ENCODE measurements around the gene SPDYA.

Gene SPDYA

GRCh38 chr2:28855977-28856376, 45.3 kb downstream of the SPDYA start:
- Mint-ChIP-seq H3K9me3 (no peaks in the 10 kb centered on the region), H3K36me3 (peaks cover 21% of the 10 kb centered on the region), H3K4me1 (no peaks in the 10 kb centered on the region), H3K4me3 (no peak overlapping the region), H3K27ac (no peak overlapping the region), H3K27me3 (no peaks in the 10 kb centered on the region)
- DNase-seq = no peak
- CTCF ChIA-PET = no interaction called here

GRCh38 chr2:28868611-28869010, 58.0 kb downstream of the SPDYA start:
- Mint-ChIP-seq H3K4me1 (peaks cover 41% of the 10 kb centered on the region), H3K27me3 (peaks cover 8% of the 10 kb centered on the region), H3K27ac (no peak overlapping the region), H3K36me3 (peaks cover 11% of the 10 kb centered on the region), H3K4me3 (peak overlapping the region; percentile 58), H3K9me3 (no peaks in the 10 kb centered on the region)
- DNase-seq = no peak
- CTCF ChIA-PET = no interaction called here

GRCh38 chr2:28869494-28870145, 59.0 kb downstream of the SPDYA start:
- Mint-ChIP-seq H3K27ac (peak overlapping the region; percentile 98), H3K36me3 (peaks cover 10% of the 10 kb centered on the region), H3K4me1 (peaks cover 36% of the 10 kb centered on the region), H3K9me3 (no peaks in the 10 kb centered on the region), H3K27me3 (peaks cover 19% of the 10 kb centered on the region), H3K4me3 (peak overlapping the region; percentile 95)
- no peak for DNase-seq
- CTCF ChIA-PET = interaction anchor here (1.6 to 1.7 kb wide), 2 partner anchors 10 to 26 kb away, joined by 4 read pairs; no protein-coding TSS in a partner anchor

- peaks cover 22% of the 10 kb centered on the region for H3K27me3 Mint-ChIP-seq
- peak; percentile 98 for DNase-seq
- H3K9me3 Mint-ChIP-seq = no peaks in the 10 kb centered on the region
- H3K27ac Mint-ChIP-seq = peak within 1 kb of the TSS; percentile 98
- CTCF ChIA-PET = interaction anchor here (0.9 to 1.7 kb wide), 4 partner anchors 11 to 276 kb away, joined by 3 to 5 read pairs (median 4); no protein-coding TSS in a partner anchor
- peaks cover 5% of the 10 kb centered on the region for H3K36me3 Mint-ChIP-seq
- H3K4me3 Mint-ChIP-seq = peak within 1 kb of the TSS; percentile 95
- peaks cover 31% of the 10 kb centered on the region for H3K4me1 Mint-ChIP-seq
Observed at GRCh38 chr2:28870146-28870891, 59.7 kb downstream of the SPDYA start, which contains the start of gene TRMT61B. Gene TRMT61B (minus strand): TSS chr2:28870309. CDS start chr2:28870277, 32 bp downstream.

GRCh38 chr2:28871620-28872019, 61.0 kb downstream of the SPDYA start:
- Mint-ChIP-seq H3K36me3 (peaks cover 4% of the 10 kb centered on the region), H3K4me1 (peaks cover 26% of the 10 kb centered on the region), H3K27ac (no peak overlapping the region), H3K4me3 (peak overlapping the region; percentile 95), H3K9me3 (no peaks in the 10 kb centered on the region), H3K27me3 (peaks cover 30% of the 10 kb centered on the region)
- CTCF ChIA-PET = no interaction called here
- no peak for DNase-seq

GRCh38 chr2:28880193-28880592, 69.6 kb downstream of the SPDYA start:
- no peaks in the 10 kb centered on the region for H3K9me3 Mint-ChIP-seq
- no peak for DNase-seq
- H3K36me3 Mint-ChIP-seq = no peaks in the 10 kb centered on the region
- CTCF ChIA-PET = no interaction called here
- H3K4me1 Mint-ChIP-seq = no peaks in the 10 kb centered on the region
- H3K4me3 Mint-ChIP-seq = no peak overlapping the region
- H3K27me3 Mint-ChIP-seq = peaks cover 33% of the 10 kb centered on the region
- H3K27ac Mint-ChIP-seq = no peak overlapping the region

GRCh38 chr2:28893488-28893887, 82.9 kb downstream of the SPDYA start:
- Mint-ChIP-seq H3K9me3 (no peaks in the 10 kb centered on the region), H3K4me1 (peaks cover 33% of the 10 kb centered on the region), H3K4me3 (no peak overlapping the region), H3K27ac (no peak overlapping the region), H3K27me3 (peaks cover 10% of the 10 kb centered on the region), H3K36me3 (peaks cover 3% of the 10 kb centered on the region)
- CTCF ChIA-PET = no interaction called here
- no peak for DNase-seq

GRCh38 chr2:28894470-28895188, 84.0 kb downstream of the SPDYA start, which contains the start of gene WDR43:
Gene WDR43 (plus strand): TSS chr2:28894667. CDS start chr2:28894699, 32 bp downstream.
- Mint-ChIP-seq H3K27ac (peak within 1 kb of the TSS; percentile 92), H3K36me3 (peaks cover 4% of the 10 kb centered on the region), H3K4me3 (peak within 1 kb of the TSS; percentile 94), H3K4me1 (peaks cover 41% of the 10 kb centered on the region), H3K27me3 (peaks cover 4% of the 10 kb centered on the region), H3K9me3 (no peaks in the 10 kb centered on the region)
- DNase-seq = peak; percentile 98
- CTCF ChIA-PET = interaction anchor here (1.4 kb wide), 1 partner anchor 25 kb away, joined by 4 read pairs; the partner anchor contains the start of gene TRMT61B

- CTCF ChIA-PET = interaction anchor here (1.2 to 1.4 kb wide), 3 partner anchors 15 to 25 kb away, joined by 3 to 5 read pairs (median 4); partner anchors contain the start of gene TRMT61B
- H3K27me3 Mint-ChIP-seq = peaks cover 4% of the 10 kb centered on the region
Observed at GRCh38 chr2:28895189-28895893, 84.7 kb downstream of the SPDYA start.

GRCh38 chr2:28896906-28897305, 86.3 kb downstream of the SPDYA start:
- peaks cover 8% of the 10 kb centered on the region for H3K36me3 Mint-ChIP-seq

More at GRCh38 chr2:28895189-28895893, 84.7 kb downstream of the SPDYA start:
- Mint-ChIP-seq H3K9me3 (no peaks in the 10 kb centered on the region), H3K36me3 (peaks cover 4% of the 10 kb centered on the region), H3K27ac (peak overlapping the region; percentile 92), H3K4me3 (peak overlapping the region; percentile 94), H3K4me1 (peaks cover 41% of the 10 kb centered on the region)
- peak; percentile 59 for DNase-seq

GRCh38 chr2:28898048-28898447, 87.4 kb downstream of the SPDYA start:
- CTCF ChIA-PET = no interaction called here
- no peak overlapping the region for H3K4me3 Mint-ChIP-seq
- H3K36me3 Mint-ChIP-seq = peaks cover 13% of the 10 kb centered on the region
- H3K27ac Mint-ChIP-seq = no peak overlapping the region
- peaks cover 4% of the 10 kb centered on the region for H3K27me3 Mint-ChIP-seq
- no peaks in the 10 kb centered on the region for H3K9me3 Mint-ChIP-seq
- no peak for DNase-seq
- peaks cover 50% of the 10 kb centered on the region for H3K4me1 Mint-ChIP-seq

More at GRCh38 chr2:28896906-28897305, 86.3 kb downstream of the SPDYA start:
- Mint-ChIP-seq H3K27me3 (peaks cover 4% of the 10 kb centered on the region), H3K4me3 (peak overlapping the region; percentile 6), H3K9me3 (no peaks in the 10 kb centered on the region), H3K4me1 (peaks cover 50% of the 10 kb centered on the region), H3K27ac (peak overlapping the region; percentile 50)
- no peak for DNase-seq
- CTCF ChIA-PET = interaction anchor here (0.5 to 1.4 kb wide), 2 partner anchors 188 to 303 kb away, joined by 3 to 4 read pairs; no protein-coding TSS in a partner anchor
